Measurements from ENCODE around the gene JAK3. TPM values are rescaled to one million over a fixed set of nuclear protein-coding genes. Genes with fewer than 3 reads are reported as not detected.

Gene JAK3
- total and polyA plus RNA-seq, 2 of the 13 experiments (the other 11 are each of a cell fraction or from before 2014, with no cell fraction given) = 3.4 to 18.6 TPM

- TF ChIP-seq ZNF280B (CRISPR knock-in tag; IDR thresholded peaks at IDR 0.05; ENCODE audit: borderline replicate concordance) (no peak), ZNF317 (CRISPR knock-in tag; IDR thresholded peaks at IDR 0.05) (0 out of 2 replicates have a peak, but pooled peaks have one; percentile 61), TCF7 (IDR thresholded peaks at IDR 0.05; ENCODE audit: low read depth) (no peak), HMGXB3 (CRISPR knock-in tag; IDR thresholded peaks at IDR 0.05; ENCODE audit: borderline replicate concordance) (0 out of 2 replicates have a peak, but pooled peaks have one; percentile 44), EHMT2 (IDR thresholded peaks at IDR 0.05; ENCODE audit: borderline replicate concordance, low read depth, low read length) (peak; percentile 97; the same call in 1 of the 2 replicates), GATAD1 (CRISPR knock-in tag; IDR thresholded peaks at IDR 0.05) (0 out of 2 replicates have a peak, but pooled peaks have one; percentile 16), SMAD9 (CRISPR knock-in tag; IDR thresholded peaks at IDR 0.05) (no peak), ZNF501 (CRISPR knock-in tag; IDR thresholded peaks at IDR 0.05) (peak; percentile 58), ZNF704 (CRISPR knock-in tag; IDR thresholded peaks at IDR 0.05; ENCODE audit: borderline replicate concordance) (0 out of 2 replicates have a peak, but pooled peaks have one; percentile 47), ZNF281 (CRISPR knock-in tag; IDR thresholded peaks at IDR 0.05; ENCODE audit: borderline replicate concordance) (peak; percentile 24; the same call in 1 of the 2 replicates), ELF4 (CRISPR knock-in tag; IDR thresholded peaks at IDR 0.05; ENCODE audit: borderline replicate concordance) (peak; percentile 27; the same call in 1 of the 2 replicates), NFE2L2 (IDR thresholded peaks at IDR 0.05; ENCODE audit: low read length) (no peak), THRA (CRISPR knock-in tag; IDR thresholded peaks at IDR 0.05; ENCODE audit: borderline replicate concordance) (peak; percentile 47; the same call in 1 of the 2 replicates), SALL1 (CRISPR knock-in tag; IDR thresholded peaks at IDR 0.05) (peak; percentile 66)
Observed at GRCh38 chr19:17889609-17890214, 41.9 kb upstream of the JAK3 start (continued).
